NCI-H748 (cell line): ENCODE data around the gene PCYT2.
"Not testable (repeated sequence)": the region's sequence is repeated elsewhere in the genome, so short reads cannot be mapped to it uniquely, and the experiment has no call there.

ENCODE experiments used
- DNase-seq: peaks from one replicate; lab custom pipeline; 2025; ENCODE audit not compliant: unreplicated experiment; lab: John Stamatoyannopoulos, UW

The PCYT2 gene

GRCh38 chr17:81911277-81911961, at the start of gene PCYT2:
Gene PCYT2 (minus strand): TSS chr17:81911399. CDS start chr17:81911355, 44 bp downstream.
- peak; percentile 91 for DNase-seq

GRCh38 chr17:81960130-81960958, 49.1 kb upstream of the PCYT2 start:
- peak; percentile 52 for DNase-seq

GRCh38 chr17:81959362-81960129, 48.3 kb upstream of the PCYT2 start:
- peak; percentile 73 for DNase-seq

- DNase-seq = no peak
These were observed 47.6 kb upstream of the PCYT2 start for GRCh38 chr17:81958633-81959342.

GRCh38 chr17:81957691-81958432, 46.7 kb upstream of the PCYT2 start:
- no peak for DNase-seq

GRCh38 chr17:81956607-81957589, 45.7 kb upstream of the PCYT2 start:
- no peak for DNase-seq

GRCh38 chr17:81955756-81956544, 44.8 kb upstream of the PCYT2 start:
- DNase-seq = no peak

GRCh38 chr17:81955058-81955681, 44.0 kb upstream of the PCYT2 start:
- no peak for DNase-seq

GRCh38 chr17:81954131-81955057, 43.2 kb upstream of the PCYT2 start:
- no peak for DNase-seq

- not testable (repeated sequence) for DNase-seq
These were observed 42.2 kb upstream of the PCYT2 start for GRCh38 chr17:81953443-81953842.

GRCh38 chr17:81952792-81953228, 41.6 kb upstream of the PCYT2 start:
- no peak for DNase-seq

GRCh38 chr17:81951785-81952684, 40.8 kb upstream of the PCYT2 start:
- no peak for DNase-seq

- DNase-seq = no peak
These were observed 39.3 kb upstream of the PCYT2 start for GRCh38 chr17:81950501-81950900.

- DNase-seq = no peak
These were observed 37.6 kb upstream of the PCYT2 start for GRCh38 chr17:81948635-81949378.

GRCh38 chr17:81947189-81947588, 36.0 kb upstream of the PCYT2 start, which contains the start of gene MYADML2:
Gene MYADML2 (minus strand): TSS chr17:81947233. CDS start chr17:81941741, 5,492 bp downstream.
- DNase-seq = no peak
